A204.1 (cell line): Measurements from ENCODE around the gene TMED3.
"Not testable (repeated sequence)": the region's sequence is repeated elsewhere in the genome, so short reads cannot be mapped to it uniquely, and the experiment has no call there.

Source experiments
- FAIRE-seq: peaks from 2 replicates; lab custom pipeline; 2012; peaks lifted over from hg19 to GRCh38; lab: Jason Lieb, UNC

TMED3 gene

DNA sequence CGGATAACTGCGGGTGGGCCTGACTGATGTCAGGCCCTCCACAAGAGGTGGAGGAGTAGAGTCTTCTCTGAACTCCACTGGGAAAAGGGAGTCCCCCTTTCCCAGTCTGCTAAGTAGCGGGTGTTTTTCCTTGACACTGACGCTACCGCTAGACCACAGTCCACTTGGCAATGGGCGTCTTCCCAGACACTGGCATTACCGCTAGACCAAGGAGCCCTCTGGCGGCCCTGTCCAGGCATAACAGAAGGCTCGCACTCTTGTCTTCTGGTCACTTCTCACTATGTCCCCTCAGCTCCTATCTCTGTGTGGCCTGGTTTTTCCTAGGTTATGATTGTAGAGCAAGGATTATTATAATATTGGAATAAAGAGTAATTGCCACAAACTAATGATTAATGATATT, 9.1 kb downstream of the TMED3 start:
- not testable (repeated sequence) for FAIRE-seq

GRCh38 chr15:79321876-79322275, 11.0 kb downstream of the TMED3 start:
- FAIRE-seq, result no peak

DNA sequence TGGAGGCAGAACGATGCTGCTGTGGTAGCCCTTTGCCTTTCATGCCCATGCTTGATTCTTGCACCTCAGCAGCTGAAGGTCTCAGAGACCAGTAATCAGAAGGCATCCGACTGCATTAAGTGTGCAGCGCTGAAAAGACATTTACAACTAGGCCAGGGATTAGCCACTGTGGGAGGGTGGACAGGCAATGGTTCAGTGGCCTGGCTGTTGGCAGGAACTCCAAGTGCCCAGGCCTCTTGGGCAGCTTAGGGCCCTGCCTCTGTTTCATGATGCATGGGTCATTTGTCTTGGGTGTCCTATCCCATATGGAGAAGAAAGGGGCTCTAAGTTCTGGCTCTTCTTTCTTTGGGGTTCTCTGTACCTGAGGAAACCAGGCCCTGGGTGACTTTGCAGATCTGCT, 11.4 kb downstream of the TMED3 start:
- no peak for FAIRE-seq

- FAIRE-seq, result no peak
Observed at GRCh38 chr15:79322945-79323344, 12.0 kb downstream of the TMED3 start.

DNA sequence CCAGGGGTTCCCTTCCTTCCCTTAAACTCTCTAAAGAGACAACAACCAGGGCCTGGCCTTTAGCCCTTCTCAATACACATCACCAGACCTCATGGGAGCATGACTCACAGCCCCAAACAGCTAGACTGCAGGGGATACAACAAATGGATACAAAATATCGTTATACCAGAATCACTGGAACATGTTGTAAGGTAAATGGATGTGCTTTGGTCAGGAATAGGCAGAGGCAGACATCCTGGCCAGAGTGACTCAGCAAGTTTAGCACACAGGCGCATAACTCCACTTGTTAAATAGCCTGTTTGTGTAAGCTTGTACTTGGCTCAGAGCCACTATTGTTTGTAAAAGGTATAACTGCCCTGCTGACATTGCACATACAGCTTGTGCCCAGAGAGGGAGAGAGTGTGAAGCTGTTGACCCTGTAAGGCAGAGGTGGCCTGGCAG, 18.3 kb downstream of the TMED3 start:
- FAIRE-seq, result no peak

DNA sequence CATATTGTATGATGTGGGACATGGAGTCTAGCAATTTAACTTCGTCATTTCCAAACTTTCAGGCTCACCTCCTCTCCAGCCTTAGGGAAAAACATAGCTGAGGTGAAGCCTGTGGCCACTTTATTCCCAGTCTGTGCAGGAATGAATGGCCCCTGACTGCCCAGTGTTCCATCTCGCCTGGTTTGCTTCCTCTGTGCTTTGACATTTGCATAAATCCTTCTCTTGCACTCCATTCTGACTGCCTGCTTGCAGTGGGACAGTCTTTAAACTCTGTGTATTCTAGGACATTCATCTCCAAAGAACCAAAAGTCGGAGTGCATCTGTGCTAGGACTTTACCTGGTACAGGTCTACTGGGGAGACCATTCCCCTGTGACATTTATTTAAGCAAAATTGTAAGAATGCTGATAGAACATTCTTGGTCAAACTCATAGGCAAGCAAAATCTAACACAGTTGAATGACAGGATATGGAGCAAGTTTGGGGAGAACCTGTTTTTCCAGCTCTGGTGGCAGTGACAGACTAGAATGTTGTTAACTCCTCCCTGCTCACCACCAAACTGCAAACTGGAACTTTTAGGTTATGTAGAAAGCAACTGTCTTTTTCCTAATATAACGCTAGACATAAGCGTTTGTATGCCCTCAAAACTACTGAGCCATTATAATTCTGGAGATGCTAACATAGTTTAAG, 22.1 kb downstream of the TMED3 start:
- FAIRE-seq, result no peak

DNA sequence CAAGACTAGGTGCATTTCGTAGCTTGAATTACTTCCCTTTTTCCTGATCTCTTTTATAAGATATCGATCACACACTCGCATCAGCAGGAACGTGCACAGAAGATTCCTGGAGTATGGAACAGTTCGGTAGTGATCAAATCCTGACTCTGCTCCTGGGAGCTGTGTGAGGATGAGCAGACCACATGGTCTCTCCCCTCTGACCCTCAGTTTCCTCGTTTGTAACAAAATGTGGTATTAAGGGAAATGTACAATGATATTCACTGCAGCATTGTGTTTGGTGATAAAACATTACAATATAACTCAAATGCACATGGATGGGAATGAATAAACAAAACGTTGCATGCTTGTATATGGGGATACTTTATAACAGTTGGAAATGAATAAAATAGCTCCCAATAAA, 26.7 kb downstream of the TMED3 start:
- no peak for FAIRE-seq

DNA sequence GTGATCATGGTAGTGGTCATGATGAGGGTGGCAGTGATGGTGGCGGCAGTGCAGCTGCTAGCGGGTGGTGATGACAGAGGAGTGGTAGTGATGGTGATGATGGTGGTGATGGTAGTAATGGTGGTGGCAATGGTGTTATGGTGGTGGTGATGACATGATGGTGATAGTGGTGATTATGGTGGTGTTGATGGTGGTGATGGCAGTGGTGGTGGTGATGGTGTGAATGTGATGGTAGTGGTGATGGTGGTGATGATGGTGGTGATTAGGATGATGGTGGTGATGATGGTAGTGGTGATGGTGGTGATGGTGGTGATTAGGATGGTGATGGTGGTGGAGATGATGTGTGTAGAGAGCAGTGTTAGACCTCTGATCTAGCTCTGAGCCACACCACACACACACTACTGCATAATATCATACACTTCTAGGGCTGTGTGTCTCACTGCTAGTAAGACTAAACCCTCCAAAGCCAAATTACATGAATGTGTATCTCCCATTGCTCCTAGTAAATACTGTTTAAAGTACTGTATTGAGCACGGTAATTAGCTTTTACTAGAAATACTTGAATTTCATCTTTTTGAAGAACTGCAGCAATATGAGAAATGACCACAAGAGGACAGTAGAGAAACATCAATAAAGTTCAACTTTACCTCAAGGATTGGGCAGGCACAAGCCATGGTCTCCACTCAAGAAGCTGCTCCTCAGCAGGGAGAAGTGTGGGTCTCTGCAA, 28.8 kb downstream of the TMED3 start:
- no peak for FAIRE-seq

- FAIRE-seq, result no peak
Observed at GRCh38 chr15:79340315-79340602, 29.3 kb downstream of the TMED3 start.

DNA sequence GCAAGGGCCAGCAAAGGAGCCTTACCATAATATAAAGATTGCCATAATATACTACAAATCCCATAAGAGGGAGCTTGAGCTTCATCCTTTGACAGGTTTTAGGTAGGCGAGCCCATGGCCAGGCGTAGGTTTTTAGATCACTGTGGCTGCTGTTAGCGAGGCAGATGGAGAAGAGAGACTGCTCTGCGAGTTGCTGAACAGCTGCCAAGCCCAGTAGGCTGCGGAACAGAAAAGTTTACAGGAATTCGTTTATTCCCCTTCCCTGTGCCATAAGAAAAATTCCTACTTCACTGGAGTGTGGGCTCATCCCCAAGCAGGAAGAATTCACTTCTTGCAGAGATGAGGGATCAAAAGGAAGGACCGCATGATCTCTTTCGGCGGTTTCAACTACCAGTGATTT, 30.5 kb downstream of the TMED3 start:
- no peak for FAIRE-seq

DNA sequence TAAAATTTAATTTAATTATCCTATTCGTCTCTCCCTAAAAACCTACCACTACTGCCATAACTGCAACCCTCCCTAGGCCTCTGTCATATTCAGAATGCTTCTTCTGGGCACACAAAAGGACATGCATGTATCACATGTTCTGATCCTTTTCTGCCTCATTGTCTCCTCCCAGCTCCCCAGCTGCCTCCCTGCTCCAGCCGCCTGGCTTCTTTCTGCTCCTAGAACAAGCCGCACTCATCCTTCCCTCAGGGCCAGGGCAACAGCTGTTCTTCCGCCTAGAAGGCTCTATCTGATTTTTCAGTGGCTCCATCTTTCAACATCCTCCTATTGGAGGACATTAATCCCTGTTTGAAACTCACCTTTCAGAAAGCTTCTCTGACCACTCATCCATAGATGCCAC, 38.6 kb downstream of the TMED3 start:
- FAIRE-seq, result no peak

GRCh38 chr15:79352206-79352605, 41.3 kb downstream of the TMED3 start:
- no peak for FAIRE-seq

DNA sequence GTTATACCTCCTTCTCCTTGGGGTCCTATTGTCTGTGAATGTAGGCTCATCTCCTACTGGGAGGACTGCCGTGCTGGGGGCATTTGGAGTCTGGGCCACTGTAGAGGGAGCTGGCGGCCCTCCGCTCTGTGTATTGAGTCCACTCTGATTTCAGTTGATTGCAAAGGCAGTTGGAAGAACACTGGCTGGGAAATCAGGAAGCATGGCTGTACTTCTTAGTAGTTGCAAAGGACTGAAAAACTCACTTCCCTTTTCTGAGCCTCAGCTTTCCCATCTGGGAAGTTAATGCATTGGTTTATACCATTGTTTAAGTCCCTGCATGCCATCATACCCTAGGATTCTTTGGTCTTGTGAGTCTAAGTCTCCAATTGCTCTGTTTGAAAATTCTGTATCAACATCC, 46.7 kb downstream of the TMED3 start:
- FAIRE-seq, result no peak

DNA sequence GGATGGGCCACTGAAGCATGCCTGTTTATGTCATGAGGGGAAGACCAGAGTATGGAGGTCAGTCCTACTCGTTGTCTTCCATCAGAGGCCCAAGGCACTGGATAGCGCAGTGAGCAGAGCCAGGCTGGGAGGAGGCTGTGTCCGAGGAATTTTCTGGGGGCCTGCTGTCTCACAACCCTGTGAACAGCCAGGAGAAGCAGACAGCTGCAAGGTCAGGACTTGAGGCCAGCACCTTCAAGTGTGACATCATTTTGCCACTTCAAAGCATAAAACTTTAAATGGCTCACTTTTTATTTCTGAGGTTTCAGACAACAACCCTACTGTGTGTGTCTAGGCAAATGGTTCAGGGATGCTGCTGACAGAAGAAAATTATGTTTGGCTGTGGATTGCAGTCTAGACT, 47.2 kb downstream of the TMED3 start:
- no peak for FAIRE-seq

DNA sequence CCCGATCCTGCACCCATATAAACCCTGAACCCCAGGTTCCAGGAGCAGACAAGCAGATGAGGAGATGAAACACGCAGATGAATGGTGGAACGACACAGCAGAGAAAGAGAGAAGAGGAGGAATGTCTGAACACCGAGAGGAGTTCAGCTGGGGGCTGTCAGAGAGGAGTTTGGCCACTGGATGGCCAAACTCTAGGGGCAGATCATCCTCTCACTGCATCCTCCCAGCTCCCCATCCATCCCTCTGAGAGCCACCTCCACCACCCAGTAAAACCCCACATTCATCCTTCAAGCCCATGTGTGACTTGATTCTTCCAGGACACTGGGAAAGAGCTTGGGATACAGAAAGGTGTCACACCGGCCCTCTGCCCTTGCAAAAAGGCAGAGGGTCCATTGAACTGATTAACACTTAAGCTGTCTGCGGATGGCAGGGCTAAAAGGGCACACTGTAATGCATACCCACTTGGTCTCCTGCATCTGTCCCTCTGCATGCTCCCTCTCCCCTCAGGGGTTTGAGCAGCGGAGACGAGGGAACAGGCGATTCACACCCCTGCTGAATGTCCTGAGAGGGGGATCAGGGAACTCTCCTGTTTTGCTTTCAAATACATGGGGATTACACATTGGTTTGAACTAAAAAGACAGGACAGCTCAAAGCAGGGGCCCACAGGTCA, 53.8 kb downstream of the TMED3 start:
- no peak for FAIRE-seq

GRCh38 chr15:79365765-79366164, 54.9 kb downstream of the TMED3 start:
- no peak for FAIRE-seq

- FAIRE-seq, result no peak
Observed at GRCh38 chr15:79366691-79367090, 55.8 kb downstream of the TMED3 start.

DNA sequence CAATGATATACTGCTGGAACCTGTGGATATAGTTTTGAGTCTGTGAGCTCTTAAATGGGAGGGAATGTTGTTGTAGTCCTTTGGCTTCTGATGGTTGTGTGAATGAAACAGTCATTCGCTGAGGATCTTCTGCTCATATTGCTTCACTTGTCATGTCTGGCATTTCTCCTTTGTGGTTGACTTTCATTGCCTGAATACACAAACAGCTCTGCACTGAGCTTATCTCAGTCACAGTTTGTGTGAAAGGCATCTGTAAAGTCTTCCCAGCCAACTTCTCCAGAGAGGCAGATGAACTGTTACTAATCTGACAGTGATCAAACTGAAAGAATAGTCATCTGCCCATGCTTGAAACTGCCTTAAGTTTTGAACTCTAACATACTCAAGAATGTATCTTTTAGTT, 59.8 kb downstream of the TMED3 start:
- no peak for FAIRE-seq

GRCh38 chr15:79371591-79371990, 60.7 kb downstream of the TMED3 start:
- no peak for FAIRE-seq

DNA sequence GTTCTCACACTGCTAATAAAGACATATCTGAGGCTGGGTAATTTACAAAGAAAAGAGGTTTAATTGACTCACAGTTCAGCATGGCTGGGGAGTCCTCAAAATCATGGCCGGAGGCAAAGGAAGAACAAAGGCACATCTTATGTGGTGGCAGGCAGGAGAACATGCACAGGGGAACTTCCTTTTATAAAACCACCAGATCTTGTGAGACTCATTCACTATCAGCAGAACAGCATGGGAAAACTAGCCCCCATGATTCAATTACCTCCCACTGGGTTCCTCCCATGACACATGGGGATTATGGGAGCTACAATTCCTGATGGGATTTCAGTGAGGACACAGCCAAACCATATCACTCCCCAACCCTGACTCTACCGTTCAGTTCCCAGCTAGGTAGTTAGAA, 61.5 kb downstream of the TMED3 start:
- FAIRE-seq, result no peak
